ENCODE results near the gene PFN4.

PFN4 gene

DNA sequence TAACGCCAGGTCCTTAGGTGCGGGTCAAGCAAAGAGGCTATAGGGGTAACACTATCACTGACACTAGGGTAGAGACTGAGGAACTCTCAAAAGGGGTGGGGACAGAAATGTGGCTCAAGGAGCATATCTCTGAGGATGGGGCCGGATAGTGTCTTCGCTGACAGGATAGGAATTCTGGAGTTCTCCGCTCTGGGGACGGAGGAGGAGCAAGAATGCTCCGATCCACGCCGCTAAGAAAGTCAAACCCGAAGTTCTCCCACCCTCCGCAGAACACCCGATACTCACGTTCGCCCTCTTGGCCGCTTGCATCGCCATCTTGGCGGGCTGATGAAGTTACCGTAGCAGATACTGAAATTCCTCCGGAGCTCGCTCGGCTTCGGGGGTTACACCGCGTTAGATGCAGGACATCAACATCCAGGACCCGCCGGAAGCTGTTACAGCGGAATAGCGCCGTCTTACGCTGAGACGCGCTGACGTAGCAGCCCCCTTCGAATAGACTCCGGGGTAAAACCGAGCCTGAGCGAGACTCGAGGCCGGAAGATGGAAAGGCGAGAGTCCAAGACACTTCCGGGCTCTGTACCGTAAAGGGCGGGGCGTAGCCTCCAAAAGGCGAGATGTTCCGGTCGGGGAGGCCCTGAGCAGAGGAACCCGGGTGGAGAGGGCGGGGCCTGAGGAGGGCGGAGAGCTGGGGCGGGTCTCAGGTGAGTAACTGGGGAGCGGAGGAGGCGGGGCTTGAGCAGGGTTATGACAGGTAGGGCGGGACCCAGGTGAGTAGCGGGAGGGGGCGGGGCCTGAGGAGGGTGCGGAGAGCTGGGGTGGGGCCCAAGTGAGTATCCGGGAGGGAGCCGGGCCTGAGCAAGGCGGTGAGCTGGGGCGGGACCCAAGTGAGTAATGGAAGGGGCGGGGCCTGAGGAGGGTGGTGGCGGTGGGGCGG, 47.0 kb downstream of the PFN4 start, which contains the start of gene SF3B6:
TSS of gene SF3B6 (minus strand) at position 412 of the 934 bp plus-strand sequence. CDS start at position 315, 97 bp downstream.
- peak within 1 kb of the TSS; percentile 94 for H3K4me3 ChIP-seq (ENCODE audit: low read depth, low read length)
- no peak for TF ChIP-seq CTCF (IDR thresholded peaks at IDR 0.05; ENCODE audit: low read depth, low read length)

DNA sequence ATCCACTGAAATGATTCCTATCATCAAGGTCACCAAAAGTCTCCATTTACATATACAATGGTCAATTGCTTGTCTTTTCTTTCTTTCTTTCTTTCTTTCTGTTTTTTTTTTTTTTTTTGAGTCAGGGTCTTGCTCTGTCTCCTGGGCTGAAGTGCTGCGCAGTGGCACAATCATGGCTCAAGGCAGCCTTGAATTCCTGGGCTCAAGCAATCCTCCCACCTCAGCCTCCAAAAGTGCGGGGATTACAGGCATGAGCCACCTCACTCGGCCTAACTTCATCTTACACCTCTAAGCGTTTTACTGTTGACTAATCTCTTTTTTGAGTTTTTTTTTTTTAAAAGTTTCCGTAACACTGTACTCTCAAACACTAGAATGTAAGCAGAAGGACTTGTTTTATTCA, 47.9 kb downstream of the PFN4 start:
- no peak for TF ChIP-seq CTCF (IDR thresholded peaks at IDR 0.05; ENCODE audit: low read depth, low read length)
- H3K4me3 ChIP-seq (ENCODE audit: low read depth, low read length) = peak overlapping the region; percentile 94

DNA sequence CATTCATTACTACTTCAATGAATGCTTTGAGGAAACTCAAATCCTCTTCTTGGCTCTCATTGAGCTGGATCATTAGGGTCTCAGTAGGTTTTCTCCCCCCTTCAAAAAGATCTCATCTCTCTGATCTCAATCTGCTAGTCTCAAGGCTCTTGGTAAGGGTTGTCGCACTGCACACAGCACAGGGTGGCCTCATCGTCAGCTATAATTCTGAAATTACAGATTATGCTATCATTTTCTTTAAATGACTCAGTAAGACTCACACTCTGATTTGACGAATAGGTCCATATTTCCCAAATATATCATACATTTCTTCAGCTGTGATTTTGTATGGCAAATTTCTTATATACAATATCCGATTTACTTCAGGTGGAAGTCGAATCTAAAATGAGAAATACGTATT, 49.3 kb downstream of the PFN4 start:
- TF ChIP-seq CTCF (IDR thresholded peaks at IDR 0.05; ENCODE audit: low read depth, low read length) = no peak
- no peak overlapping the region for H3K4me3 ChIP-seq (ENCODE audit: low read depth, low read length)

DNA sequence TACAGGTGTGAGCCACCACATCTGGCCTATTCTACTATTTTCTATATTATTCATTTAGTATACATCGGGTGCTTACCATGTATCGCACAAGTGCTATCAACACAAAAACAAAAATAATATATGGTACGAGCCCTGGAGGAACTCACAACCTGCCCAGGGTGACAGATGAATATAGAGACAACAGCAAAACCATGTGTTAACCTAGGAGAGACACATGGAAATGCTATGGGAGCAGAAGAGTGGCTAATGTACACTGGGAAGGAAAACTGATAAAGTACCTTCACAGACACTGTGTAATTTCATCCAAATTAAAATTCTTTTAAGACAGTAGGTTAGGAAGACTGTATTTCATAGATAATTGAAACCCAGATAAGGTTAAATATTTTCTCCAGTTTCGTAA, 50.9 kb downstream of the PFN4 start:
- no peak overlapping the region for H3K4me3 ChIP-seq (ENCODE audit: low read depth, low read length)
- TF ChIP-seq CTCF (IDR thresholded peaks at IDR 0.05; ENCODE audit: low read depth, low read length) = no peak

DNA sequence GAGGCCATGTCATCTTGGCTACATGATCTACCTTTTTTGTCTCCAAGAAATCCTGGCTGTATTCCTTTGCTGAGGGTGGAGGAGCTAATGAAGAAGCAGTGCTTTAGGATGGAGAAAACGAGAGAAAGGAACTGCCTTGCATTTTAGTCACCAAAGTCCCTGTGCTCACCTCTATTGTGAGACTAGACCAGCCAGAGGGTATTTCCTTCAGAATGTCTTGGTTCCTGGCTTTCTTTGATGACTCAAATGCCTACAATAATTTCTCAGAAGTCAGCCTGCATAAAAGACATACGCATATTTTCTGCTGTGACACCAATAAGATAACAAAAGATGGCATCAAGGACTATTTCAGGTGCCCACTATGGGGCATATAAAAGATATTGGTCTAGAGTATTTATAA, 57.8 kb downstream of the PFN4 start:
- TF ChIP-seq CTCF (IDR thresholded peaks at IDR 0.05; ENCODE audit: low read depth, low read length) = no peak
- H3K4me3 ChIP-seq (ENCODE audit: low read depth, low read length) = no peak overlapping the region
